HCT116 (cell line): ENCODE measurements around the gene VIT. TPM values are rescaled to one million over a fixed set of nuclear protein-coding genes. Genes with fewer than 3 reads are reported as not detected.

ENCODE experiments used
- ATAC-seq: fragments of 200-7000 bp; cut with Tn5 transposase; 2 replicates; pipeline ENCODE4 v1.9.1; 2020; ENCODE audit warnings: mild to moderate bottlenecking, moderate library complexity
- BruUV-seq: library from RNA; stranded (reverse); fragments of 400-500 nt; replicated peaks from 2 replicates; lab custom pipeline; 2021; lab: Mats Ljungman, UMichigan
- CTCF ChIA-PET: fragments of 300-600 bp; sonication (Branson Sonifier 250); formaldehyde crosslinking; loops from one replicate; lab custom pipeline; 2021; ENCODE audit warnings: antibody characterized with exemption; lab: Charles Lee
- POLR2A ChIA-PET: fragments of 300-600, 350-600 bp; sonication (Branson Sonifier 250); formaldehyde crosslinking; loops from one replicate; lab custom pipeline; 2021; ENCODE audit warnings: antibody characterized with exemption; lab: Charles Lee
- RAD21 ChIA-PET, 2 experiments: fragments of 300-600 bp; sonication (Branson Sonifier 250); formaldehyde crosslinking; loops; one replicate each; lab custom pipeline; 2023; ENCODE audit warnings: low total read pairs in 2 of 2; ENCODE audit not compliant: uncharacterized antibody in 2 of 2, unreplicated experiment in 2 of 2, low non-redundant PET in 1 of 2; lab: Charles Lee
- DNase-seq: peaks from one replicate; pipeline ENCODE4 v3.0.0-alpha.2; 2010; ENCODE audit warnings: low read depth, low spot score
- H2AFZ ChIP-seq: fragments of 200-600 bp; shearing (Covaris generic), sonication (generic); 2 replicates; pipeline ENCODE4 v1.6.1; 2017; ENCODE audit warnings: low read depth, mixed run types, mixed read lengths, antibody characterized with exemption, low read length; ENCODE audit not compliant: poor library complexity, severe bottlenecking
- H3K27ac ChIP-seq: 2 replicates; pipeline ENCODE4 v1.5.1; 2012; ENCODE audit warnings: low read depth, low read length
- H3K27me3 ChIP-seq: fragments of 200-600 bp; sonication (generic); 2 replicates; pipeline ENCODE4 v1.6.1; 2016; ENCODE audit warnings: mixed run types, low read length, mixed read lengths; ENCODE audit not compliant: insufficient read depth
- H3K36me3 ChIP-seq, 2 experiments: fragments of 200-500 bp in 1 of 2; fragments of 200-600 bp in 1 of 2; sonication (Bioruptor generic) in 1 of 2; sonication (generic) in 1 of 2; 2 replicates each; pipeline versions ENCODE4 v1.5.1 to v1.6.1; 2014 to 2016; ENCODE audit warnings: low read length in 2 of 2, inconsistent platforms in 1 of 2, mixed read lengths in 1 of 2, mixed run types in 1 of 2; ENCODE audit not compliant: insufficient read depth in 2 of 2, control insufficient read depth in 1 of 2
- H3K4me1 ChIP-seq, 2 experiments: fragments of 200-600 bp in 1 of 2; sonication (generic) in 1 of 2; 2 replicates each; pipeline versions ENCODE4 v1.5.1 to v1.6.1; 2012 to 2017; ENCODE audit warnings: low read length in 2 of 2, inconsistent platforms in 1 of 2, mild to moderate bottlenecking in 1 of 2, mixed read lengths in 1 of 2, mixed run types in 1 of 2, moderate library complexity in 1 of 2; ENCODE audit not compliant: insufficient read depth in 2 of 2, control insufficient read depth in 1 of 2
- H3K4me2 ChIP-seq: fragments of 200-600 bp; sonication (generic); 2 replicates; pipeline ENCODE4 v1.6.1; 2017; ENCODE audit warnings: mixed run types, low read length, mixed read lengths
- H3K4me3 ChIP-seq, 2 experiments: fragments of 200-600 bp in 1 of 2; sonication (generic) in 1 of 2; replicated peaks in 1 of 2; 2 replicates each; pipeline ENCODE4 v1.5.1; 2011 to 2016; ENCODE audit warnings: low read length in 2 of 2, control low read depth in 1 of 2, low read depth in 1 of 2, mild to moderate bottlenecking in 1 of 2, mixed read lengths in 1 of 2, mixed run types in 1 of 2
- H3K79me2 ChIP-seq: fragments of 200-600 bp; sonication (generic); 2 replicates; pipeline ENCODE4 v1.6.1; 2017; ENCODE audit warnings: mild to moderate bottlenecking, mixed run types, low read length, moderate library complexity, mixed read lengths; ENCODE audit not compliant: insufficient read depth
- H3K9ac ChIP-seq: fragments of 200-600 bp; sonication (generic); 2 replicates; pipeline ENCODE4 v1.6.1; 2016; ENCODE audit warnings: low read length, mixed read lengths
- H3K9me2 ChIP-seq: fragments of 200-600 bp; sonication (generic), shearing (Covaris generic); 2 replicates; pipeline ENCODE4 v1.6.1; 2017; ENCODE audit warnings: mixed run types, mild to moderate bottlenecking, moderate library complexity; ENCODE audit not compliant: insufficient read depth
- H3K9me3 ChIP-seq, 2 experiments: fragments of 200-500 bp in 1 of 2; fragments of 200-600 bp in 1 of 2; sonication (Bioruptor generic) in 1 of 2; sonication (generic) in 1 of 2; 2 replicates each; pipeline ENCODE4 v1.6.1; 2014 to 2017; ENCODE audit warnings: low read length in 2 of 2, mixed read lengths in 2 of 2, inconsistent platforms in 1 of 2, low read depth in 1 of 2, mild to moderate bottlenecking in 1 of 2, mixed run types in 1 of 2, moderate library complexity in 1 of 2; ENCODE audit not compliant: control insufficient read depth in 1 of 2, insufficient read depth in 1 of 2
- H4K20me1 ChIP-seq: fragments of 200-600 bp; sonication (generic), shearing (Covaris generic); 2 replicates; pipeline ENCODE4 v1.6.1; 2017; ENCODE audit warnings: mixed run types, mild to moderate bottlenecking, moderate library complexity; ENCODE audit not compliant: insufficient read depth
- CBX3 ChIP-seq: IDR thresholded peaks from 2 replicates; pipeline ENCODE4 v1.6.1; 2012; ENCODE audit warnings: low read depth
- ELF1 ChIP-seq: IDR thresholded peaks from 2 replicates; pipeline ENCODE4 v1.6.1; 2012; ENCODE audit warnings: low read depth, borderline replicate concordance
- EZH2 ChIP-seq: fragments of 200-600 bp; sonication (generic); IDR thresholded peaks from 2 replicates; pipeline ENCODE4 v1.6.1; 2017; ENCODE audit warnings: antibody characterized with exemption, mixed run types
- EZH2phosphoT487 ChIP-seq: fragments of 200-600 bp; IDR thresholded peaks from 2 replicates; pipeline ENCODE4 v1.6.1; 2018; ENCODE audit warnings: antibody characterized with exemption, borderline replicate concordance
- JUND ChIP-seq: IDR thresholded peaks from 2 replicates; pipeline ENCODE4 v1.6.1; 2012
- POLR2A ChIP-seq: IDR thresholded peaks from 2 replicates; pipeline ENCODE4 v1.7.0; 2011; ENCODE audit warnings: borderline replicate concordance; ENCODE audit not compliant: insufficient read depth, insufficient read length; ENCODE audit errors: extremely low read depth
- SIN3A ChIP-seq: IDR thresholded peaks from 2 replicates; pipeline ENCODE4 v1.6.1; 2012; ENCODE audit warnings: low read depth
- SRF ChIP-seq: IDR thresholded peaks from 2 replicates; pipeline ENCODE4 v1.6.1; 2012; ENCODE audit warnings: low read depth
- TCF7L2 ChIP-seq: IDR thresholded peaks from 2 replicates; pipeline ENCODE4 v1.7.0; 2011; ENCODE audit warnings: borderline replicate concordance, inconsistent platforms; ENCODE audit not compliant: insufficient read depth, insufficient read length; ENCODE audit errors: extremely low read depth
- YY1 ChIP-seq: IDR thresholded peaks from 2 replicates; pipeline ENCODE4 v1.6.1; 2011; ENCODE audit warnings: low read length, low read depth, moderate library complexity, mild to moderate bottlenecking; ENCODE audit not compliant: insufficient replicate concordance; ENCODE audit errors: extremely low read depth
- ZBTB33 ChIP-seq: IDR thresholded peaks from 2 replicates; pipeline ENCODE4 v1.6.1; 2011; ENCODE audit warnings: mild to moderate bottlenecking, low read length, moderate library complexity; ENCODE audit not compliant: insufficient replicate concordance; ENCODE audit errors: extremely low read depth
- ZFX ChIP-seq: fragments of 450-650 bp; IDR thresholded peaks from 2 replicates; pipeline ENCODE4 v1.6.1; 2017
- ZNF274 ChIP-seq: fragments of 200-500 bp; sonication (Bioruptor generic); IDR thresholded peaks from 2 replicates; pipeline ENCODE4 v1.6.1; 2014; ENCODE audit warnings: mild to moderate bottlenecking, low read depth, low read length, inconsistent platforms
- intact Hi-C: fragments of 100-400 bp; cut with micrococcal nuclease; formaldehyde crosslinking; loops from 2 replicates; pipeline ENCODE4 v1.10.0; 2022
- total RNA-seq: library from RNA; stranded (reverse); gene quantifications from one replicate; pipeline ENCODE4 v1.2.1, GENCODE V29; 2021; ENCODE audit not compliant: unreplicated experiment

Gene VIT
- total RNA-seq, 1 experiment from 2014 or later, result not detected

DNA sequence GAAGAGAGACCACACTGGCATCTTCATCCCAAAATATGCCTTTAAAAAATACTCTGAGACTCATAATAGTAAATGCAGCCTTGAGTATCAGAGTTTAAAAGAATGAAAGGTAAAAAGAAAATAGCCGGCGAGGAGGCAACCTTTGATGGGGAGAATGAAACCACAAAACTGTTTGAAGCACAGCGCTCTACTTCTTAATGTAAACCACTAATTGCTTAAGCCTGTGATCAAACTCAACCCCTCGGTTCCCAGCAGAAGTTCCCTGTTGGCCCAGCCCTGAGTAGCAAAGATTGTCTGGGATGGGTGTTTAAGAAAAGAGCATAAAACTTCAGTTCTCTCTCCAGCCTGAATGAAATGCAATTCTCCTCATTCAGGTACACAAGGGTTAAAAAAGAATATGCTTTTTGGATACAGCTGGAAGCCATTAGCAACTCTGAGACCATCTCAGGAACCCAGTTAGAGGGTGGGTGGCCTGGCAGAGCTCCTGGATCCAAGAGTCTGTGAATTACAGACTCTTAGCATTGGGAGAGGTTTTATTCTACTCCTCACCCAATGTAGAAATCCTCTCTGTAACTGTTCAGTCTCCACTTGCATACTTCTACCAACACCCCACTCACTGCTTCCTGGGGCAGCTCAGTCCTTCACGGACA is 44.8 kb downstream of the VIT start:
- intact Hi-C loops, result no loop called here
- ChIA-PET RAD21 (no interaction called here), POLR2A (no interaction called here)

DNA sequence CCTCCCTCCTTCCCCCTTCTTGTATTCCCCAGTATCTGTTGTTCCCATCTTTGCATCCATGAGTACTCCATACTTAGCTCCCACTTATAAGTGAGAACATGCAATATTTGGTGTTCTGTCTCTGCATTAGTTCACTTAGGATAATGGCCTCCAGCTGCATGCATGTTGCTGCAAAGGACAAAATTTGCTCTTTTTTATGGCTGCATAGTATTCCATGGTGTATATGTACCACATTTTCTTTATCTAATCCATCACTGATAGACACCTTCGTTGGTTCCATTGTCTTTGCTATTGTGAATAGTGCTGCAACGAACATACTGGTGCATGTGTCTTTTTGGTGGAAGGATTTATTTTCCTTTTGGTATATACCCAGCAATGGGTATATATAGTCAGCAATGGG is 47.4 kb downstream of the VIT start:
- Histone ChIP-seq H3K4me2 (no peak overlapping the region), H3K27me3 (peaks cover 59% of the 10 kb centered on the region), H3K36me3 (no peaks in the 10 kb centered on the region), H3K4me1 (no peaks in the 10 kb centered on the region), H3K79me2 (no peaks in the 10 kb centered on the region), H3K9me3 (no peaks in the 10 kb centered on the region), H3K9me2 (no peaks in the 10 kb centered on the region), H3K9ac (no peak overlapping the region), H3K4me3 (no peak overlapping the region), H2AFZ (no peak overlapping the region), H4K20me1 (no peaks in the 10 kb centered on the region), H3K27ac (no peak overlapping the region)
- RAD21 ChIA-PET, result no interaction called here
- intact Hi-C loops, result no loop called here
- BruUV-seq, result no TSS peak
- ATAC-seq, result no peak
- POLR2A ChIA-PET, result no interaction called here
- DNase-seq, result no peak
- TF ChIP-seq CBX3, result no peak
- no peak for TF ChIP-seq ZNF274
- no peak for TF ChIP-seq EZH2
- TF ChIP-seq ZFX, result no peak
- no peak for TF ChIP-seq SIN3A
- TF ChIP-seq SRF, result no peak
- TF ChIP-seq EZH2phosphoT487, result no peak
- TF ChIP-seq JUND, result no peak
- no peak for TF ChIP-seq ELF1
- TF ChIP-seq ZBTB33, result no peak
- no peak for TF ChIP-seq YY1
- CTCF ChIA-PET, result no interaction called here

More for the DNA sequence above, 44.8 kb downstream of the VIT start:
- Histone ChIP-seq H3K4me2 (no peak overlapping the region), H3K4me1 (no peaks in the 10 kb centered on the region), H3K27ac (no peak overlapping the region), H3K36me3 (no peaks in the 10 kb centered on the region), H3K9me2 (no peaks in the 10 kb centered on the region), H3K27me3 (peaks cover 41% of the 10 kb centered on the region), H3K79me2 (no peaks in the 10 kb centered on the region), H3K4me3 (no peak overlapping the region), H3K9ac (no peak overlapping the region), H4K20me1 (no peaks in the 10 kb centered on the region), H2AFZ (no peak overlapping the region), H3K9me3 (no peaks in the 10 kb centered on the region)
- no TSS peak for BruUV-seq
- CTCF ChIA-PET, result no interaction called here
- TF ChIP-seq ELF1 (no peak), TCF7L2 (no peak), POLR2A (no peak)
- no peak for ATAC-seq
- DNase-seq, result no peak
